Measurements from ENCODE around the gene IL1B.

- TF ChIP-seq, protein P1, sequence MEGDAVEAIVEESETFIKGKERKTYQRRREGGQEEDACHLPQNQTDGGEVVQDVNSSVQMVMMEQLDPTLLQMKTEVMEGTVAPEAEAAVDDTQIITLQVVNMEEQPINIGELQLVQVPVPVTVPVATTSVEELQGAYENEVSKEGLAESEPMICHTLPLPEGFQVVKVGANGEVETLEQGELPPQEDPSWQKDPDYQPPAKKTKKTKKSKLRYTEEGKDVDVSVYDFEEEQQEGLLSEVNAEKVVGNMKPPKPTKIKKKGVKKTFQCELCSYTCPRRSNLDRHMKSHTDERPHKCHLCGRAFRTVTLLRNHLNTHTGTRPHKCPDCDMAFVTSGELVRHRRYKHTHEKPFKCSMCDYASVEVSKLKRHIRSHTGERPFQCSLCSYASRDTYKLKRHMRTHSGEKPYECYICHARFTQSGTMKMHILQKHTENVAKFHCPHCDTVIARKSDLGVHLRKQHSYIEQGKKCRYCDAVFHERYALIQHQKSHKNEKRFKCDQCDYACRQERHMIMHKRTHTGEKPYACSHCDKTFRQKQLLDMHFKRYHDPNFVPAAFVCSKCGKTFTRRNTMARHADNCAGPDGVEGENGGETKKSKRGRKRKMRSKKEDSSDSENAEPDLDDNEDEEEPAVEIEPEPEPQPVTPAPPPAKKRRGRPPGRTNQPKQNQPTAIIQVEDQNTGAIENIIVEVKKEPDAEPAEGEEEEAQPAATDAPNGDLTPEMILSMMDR (IDR thresholded peaks at IDR 0.05; ENCODE audit: low read depth, low read length, missing input control) = no peak
- TF ChIP-seq TAF1 (conservative IDR thresholded peaks at IDR 0.05) (no peak), SP1 (IDR thresholded peaks at IDR 0.05) (no peak), EGR1 (IDR thresholded peaks at IDR 0.05; ENCODE audit: low read depth in 2 of 2) (no peak), YY1 (IDR thresholded peaks at IDR 0.05) (no peak), GABPA (IDR thresholded peaks at IDR 0.05 in 1 of 2, conservative IDR thresholded peaks at IDR 0.05 in 1 of 2) (no peak)
- TF ChIP-seq, protein P2, sequence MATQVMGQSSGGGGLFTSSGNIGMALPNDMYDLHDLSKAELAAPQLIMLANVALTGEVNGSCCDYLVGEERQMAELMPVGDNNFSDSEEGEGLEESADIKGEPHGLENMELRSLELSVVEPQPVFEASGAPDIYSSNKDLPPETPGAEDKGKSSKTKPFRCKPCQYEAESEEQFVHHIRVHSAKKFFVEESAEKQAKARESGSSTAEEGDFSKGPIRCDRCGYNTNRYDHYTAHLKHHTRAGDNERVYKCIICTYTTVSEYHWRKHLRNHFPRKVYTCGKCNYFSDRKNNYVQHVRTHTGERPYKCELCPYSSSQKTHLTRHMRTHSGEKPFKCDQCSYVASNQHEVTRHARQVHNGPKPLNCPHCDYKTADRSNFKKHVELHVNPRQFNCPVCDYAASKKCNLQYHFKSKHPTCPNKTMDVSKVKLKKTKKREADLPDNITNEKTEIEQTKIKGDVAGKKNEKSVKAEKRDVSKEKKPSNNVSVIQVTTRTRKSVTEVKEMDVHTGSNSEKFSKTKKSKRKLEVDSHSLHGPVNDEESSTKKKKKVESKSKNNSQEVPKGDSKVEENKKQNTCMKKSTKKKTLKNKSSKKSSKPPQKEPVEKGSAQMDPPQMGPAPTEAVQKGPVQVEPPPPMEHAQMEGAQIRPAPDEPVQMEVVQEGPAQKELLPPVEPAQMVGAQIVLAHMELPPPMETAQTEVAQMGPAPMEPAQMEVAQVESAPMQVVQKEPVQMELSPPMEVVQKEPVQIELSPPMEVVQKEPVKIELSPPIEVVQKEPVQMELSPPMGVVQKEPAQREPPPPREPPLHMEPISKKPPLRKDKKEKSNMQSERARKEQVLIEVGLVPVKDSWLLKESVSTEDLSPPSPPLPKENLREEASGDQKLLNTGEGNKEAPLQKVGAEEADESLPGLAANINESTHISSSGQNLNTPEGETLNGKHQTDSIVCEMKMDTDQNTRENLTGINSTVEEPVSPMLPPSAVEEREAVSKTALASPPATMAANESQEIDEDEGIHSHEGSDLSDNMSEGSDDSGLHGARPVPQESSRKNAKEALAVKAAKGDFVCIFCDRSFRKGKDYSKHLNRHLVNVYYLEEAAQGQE (IDR thresholded peaks at IDR 0.05) = no peak
These were observed 23.2 kb downstream of the IL1B start for GRCh38 chr2:112813280-112813966.
